NCI-H510A treated with DMSO at 0.1 percent for 48 hours (cell line): Measurements from ENCODE around the gene FIBIN.

Experiments
- DNase-seq: peaks from one replicate; lab custom pipeline; 2025; lab: John Stamatoyannopoulos, UW

Gene FIBIN

DNA sequence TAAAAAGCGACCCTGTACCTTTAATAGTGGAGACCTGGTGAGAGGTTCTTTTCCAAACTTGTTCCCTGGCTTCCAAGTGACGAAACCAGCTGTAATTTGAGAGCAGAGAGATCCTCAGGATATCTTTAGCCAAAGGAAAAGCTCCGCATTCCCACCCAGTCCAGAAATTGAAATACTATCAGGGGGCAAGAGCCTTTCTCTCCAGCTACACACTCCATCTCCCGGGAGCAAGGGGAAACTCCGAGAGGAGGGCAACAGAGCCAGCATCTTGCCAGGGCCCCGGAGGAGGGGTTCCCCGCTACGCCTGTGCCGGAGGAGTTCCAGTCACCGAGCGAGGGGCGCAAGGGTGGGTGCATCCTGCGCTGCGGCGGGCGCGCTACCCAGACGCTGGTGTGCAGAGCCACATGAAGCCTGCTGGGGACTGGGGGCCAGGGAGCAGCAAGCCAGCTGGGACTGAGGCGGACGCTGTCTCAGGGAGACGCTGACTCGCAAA is at the start of gene FIBIN:
Gene FIBIN (plus strand): TSS at position 148 of the 493 bp plus-strand sequence. CDS start 415 bp downstream, outside the sequence.
- no peak for DNase-seq

DNA sequence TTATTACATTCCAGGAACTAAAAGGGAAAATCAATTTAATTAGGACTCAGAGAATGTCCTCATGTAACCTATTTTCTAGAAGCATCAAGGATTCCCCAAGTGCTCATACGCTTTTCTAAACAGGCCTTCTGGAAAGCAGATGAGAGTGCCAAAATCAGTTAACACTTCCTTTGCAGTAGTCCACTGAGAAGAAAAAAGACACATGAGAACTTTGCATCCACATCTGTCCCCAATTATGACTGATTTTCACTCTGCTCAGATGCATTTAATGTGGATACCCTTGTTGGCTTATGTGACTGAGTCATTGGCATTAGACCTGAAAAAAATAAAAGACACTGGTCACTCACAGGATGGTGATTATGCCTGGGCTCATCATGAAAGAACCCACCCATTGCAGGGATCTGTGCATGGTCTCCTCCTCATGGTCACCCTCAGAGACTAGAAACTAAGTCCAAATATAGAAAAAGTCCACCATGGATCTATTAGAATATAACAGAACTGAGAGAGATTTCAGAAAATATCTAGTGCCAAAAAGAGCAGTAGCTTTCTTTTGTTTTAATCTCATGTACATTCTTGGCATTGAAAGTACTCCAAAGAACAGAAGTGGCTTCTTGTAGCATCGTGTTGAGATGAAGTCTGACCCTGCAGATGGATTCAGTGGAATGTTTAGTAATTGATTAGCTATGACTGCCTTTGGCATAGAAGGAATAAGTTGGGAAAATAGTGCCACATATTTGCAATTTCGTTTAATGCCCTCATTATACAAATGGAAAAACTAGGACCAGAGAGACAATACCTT is 48.8 kb upstream of the FIBIN start:
- DNase-seq: no peak

DNA sequence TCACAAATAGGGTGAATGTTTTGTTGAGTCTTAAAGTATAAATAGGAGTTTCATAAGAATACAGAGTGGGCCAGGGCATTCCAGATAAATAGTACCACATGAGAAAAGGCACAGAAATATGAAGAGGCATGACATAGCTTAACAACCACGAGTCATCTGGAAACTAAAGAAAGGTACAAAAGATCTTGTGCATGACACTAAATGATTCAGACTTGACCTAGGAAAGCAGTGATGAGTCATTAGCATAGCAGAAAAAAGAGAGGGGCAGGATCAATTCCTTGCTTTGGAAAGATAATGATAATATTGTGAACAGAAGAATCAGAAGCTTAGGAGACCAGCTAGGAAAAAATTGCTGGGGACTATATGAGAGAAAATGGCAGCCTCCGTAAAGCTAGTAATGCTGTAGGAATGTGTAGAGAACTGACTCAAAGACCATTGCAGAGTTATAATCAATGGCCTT is 47.6 kb upstream of the FIBIN start:
- no peak for DNase-seq

DNA sequence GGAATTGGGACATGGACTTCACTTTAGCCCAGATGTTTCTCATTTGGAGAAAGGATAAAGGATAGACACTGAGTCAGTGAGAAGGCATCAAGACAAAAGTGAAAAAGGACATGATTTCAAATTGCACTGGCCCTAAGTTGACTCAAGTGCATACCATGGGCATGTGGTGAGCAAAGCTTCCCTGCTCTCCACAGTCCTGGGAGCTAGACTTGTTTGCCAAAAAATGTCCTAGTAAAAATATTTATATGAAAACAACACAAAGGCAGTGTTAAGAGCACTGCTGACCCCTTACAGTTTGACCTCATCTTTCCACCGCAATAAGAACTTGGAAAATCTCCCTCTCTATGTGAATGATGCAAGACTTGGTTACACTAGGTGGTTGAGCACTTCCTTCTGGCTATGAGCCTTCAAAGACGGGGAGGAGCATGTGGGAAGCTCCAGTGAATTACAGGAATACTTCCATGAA is 46.5 kb upstream of the FIBIN start:
- no peak for DNase-seq

DNA sequence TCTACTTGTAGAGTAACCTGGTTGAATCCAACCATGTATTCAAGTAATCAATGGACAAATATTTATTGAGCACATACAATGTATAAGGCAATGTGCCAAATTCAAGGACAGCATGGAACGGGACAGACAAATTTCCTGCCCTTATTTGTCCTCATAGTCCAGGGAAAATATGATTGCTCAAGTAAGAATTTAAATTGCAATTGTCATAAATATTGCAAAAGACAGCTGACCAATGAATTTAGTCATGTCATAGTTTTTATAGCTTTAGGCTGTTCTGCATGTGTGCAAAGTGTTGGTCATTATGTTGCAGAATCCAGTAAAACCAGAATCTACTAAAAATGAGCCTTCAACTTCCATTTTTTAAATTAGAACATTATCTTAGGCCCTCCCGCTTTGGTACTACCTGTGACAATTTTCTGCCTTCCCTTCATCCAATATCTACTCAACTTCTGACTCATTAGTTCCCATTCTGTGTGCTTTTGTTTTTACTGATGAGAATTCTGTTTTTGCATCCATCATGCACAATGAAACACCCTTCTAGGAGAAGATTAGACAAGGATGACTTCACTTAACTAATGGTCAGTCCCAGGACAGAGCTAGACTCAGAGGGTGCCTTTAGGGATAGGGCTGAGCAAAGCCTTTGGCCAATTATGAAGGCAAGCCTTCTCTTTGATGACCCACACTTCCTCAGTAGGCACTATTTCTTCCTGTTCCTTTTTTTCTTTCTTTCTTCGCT is 45.8 kb upstream of the FIBIN start:
- DNase-seq: no peak

DNA sequence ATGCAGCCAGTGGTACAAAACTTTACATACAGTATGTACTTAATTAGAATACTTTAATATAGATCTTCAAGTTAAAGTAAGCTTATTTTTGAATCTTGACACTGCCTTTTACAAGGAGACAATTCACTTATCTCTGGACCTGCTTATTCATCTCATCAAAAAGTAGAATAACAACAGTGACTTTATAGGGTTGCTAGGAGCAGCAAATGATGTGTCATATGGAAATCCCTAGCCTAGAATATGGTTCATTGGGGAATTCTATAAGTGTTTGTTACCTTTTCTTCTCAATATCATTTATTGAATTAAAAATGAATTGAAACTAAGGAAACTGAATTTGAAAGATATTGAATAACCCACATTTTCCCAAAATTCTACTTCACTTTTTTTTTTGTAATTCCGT is 45.0 kb upstream of the FIBIN start:
- no peak for DNase-seq

DNA sequence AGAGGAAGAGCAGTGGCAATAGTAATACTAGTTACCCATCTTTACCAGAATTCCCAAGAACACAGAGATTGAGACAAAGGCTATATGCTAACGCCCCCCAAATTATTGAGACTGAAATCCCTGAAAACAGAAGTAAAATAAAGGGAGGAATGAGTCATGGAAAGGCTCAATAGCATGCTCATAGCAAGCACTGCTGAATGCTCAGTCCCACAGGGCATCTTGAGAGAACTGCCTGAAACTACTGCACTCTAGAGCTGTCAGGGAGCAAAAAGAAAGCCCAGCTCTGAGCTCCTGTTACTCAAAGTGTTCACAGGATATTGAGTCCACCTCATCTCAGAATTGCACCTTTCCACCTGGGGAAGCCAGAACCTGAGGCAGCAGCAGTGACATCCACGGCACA is 44.1 kb upstream of the FIBIN start:
- DNase-seq: no peak

DNA sequence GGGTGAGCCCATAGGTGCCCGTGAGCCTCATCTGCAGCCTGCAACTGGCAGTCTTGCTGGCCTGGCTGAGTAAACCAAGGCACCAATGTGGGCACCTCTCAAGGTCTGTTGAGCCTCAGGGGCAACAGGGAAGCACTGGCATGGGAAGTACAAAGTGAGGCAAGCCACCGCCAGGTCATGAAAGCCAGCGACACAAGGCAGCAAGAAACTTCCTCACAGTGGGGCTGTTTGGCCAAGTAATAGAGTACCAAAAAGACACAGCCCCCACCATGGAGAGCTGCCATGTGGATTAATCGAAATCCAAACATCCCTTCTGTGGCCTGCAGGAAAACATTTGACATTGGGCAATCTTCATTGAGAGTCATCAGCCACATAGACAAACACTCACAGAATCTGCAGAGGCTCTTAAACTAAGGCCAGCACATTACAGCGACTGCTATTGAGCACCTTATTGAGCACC is 43.6 kb upstream of the FIBIN start:
- no peak for DNase-seq

DNA sequence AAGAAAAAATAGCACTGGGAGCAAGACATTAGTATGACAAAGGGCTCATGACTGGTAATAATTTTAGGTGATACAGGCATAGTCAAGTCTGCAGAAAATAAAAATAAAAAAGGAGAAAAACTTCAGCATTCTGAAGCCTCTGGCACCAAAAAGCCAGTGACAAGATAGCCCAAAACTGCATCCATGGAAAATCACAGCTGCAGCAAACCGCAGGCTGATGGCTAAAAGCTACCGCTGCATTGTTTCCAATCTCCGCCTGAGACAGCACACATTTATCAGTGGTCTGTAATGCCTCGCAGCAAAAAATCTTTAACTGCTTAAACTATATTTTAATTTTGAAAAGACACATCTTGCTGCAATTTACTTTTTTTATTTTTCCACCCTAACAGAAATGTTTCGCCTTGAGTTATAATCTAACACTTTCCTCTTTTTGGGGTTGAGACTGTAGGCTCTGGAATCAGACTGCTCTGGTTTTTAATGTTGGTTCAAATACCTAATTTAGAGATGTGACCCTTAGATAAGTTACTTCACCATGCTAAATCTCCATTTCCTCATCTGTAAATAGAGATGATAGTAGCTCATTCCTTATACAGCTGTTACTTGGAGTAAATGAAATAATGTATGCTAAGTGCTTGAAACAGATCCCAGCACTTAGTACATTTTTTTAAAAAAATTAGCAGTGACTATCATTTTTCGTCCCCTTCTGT is 42.0 kb upstream of the FIBIN start:
- DNase-seq: no peak

DNA sequence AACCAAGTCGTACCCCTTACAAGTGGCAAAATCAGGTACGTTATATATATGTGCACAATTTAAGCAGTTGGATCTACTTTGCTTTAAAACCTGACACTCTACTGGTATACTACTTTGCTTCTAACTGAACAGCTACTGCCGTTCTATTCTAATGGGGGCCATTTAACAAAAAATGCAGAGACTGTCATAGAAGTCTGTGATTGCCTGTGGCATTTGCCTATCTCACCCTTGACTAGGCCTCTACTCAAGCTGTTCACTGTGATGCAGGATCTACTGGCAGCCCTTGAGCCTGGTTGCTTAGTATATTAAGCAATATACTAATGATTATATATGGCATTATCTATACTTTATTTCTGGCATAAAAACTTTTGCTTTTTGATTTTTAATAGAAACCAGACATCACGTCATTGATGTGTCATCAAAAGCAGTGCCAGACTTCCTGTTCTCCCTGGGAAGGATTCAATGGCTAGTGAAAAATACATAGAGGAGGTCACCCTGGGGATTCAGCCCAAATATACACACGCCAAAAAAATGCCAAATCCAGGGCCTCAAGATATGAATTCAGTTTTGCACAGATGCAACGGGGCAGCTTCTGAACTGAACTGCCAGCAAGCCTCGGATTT is 40.0 kb upstream of the FIBIN start:
- DNase-seq: no peak

DNA sequence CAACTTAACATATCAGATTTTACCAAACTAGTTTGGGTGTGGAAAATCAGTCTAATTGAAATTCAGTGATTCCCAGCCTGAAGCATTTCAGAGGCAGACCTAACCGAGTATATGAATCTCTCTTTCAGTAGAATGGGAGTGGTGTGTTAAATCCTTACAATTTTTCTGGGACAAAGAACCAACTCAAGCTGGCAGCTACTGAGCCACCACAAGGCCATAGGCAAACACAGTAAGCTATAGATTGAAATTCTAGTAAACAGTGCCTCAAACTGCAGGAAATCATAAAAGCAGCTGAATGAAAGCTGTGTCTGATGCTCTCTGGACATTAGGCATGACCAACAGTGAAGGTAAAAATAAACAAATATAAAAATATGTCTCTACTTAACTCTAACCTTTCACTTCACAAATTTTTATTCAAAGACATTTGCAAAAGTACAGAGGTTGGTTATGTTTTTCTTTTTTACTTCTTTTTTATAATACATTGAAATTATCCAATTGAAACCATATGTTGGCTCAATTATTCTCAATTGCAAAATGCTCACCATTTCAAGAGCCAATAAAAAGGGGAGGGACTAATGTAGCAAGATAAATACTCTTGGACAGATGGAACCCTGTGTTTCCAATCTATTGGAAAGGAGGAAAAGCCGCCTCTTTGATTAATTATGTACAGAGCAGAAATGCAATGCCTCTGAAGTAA is 35.8 kb upstream of the FIBIN start:
- DNase-seq: no peak

DNA sequence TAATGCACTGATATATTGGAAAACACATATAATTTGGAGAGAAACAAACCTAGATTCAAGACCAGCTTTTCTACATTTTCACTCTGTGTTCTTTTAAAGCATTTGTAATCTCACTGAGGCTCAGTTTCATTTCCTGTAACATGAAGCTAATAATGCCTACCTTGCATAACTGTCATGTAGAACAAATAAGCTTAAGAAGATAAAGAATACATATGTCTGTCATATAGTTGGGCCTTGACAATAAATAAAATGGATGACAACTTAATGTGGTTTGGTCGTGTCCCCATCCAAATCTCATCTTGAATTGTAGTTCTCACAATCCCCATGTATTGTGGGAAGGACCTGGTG is 35.2 kb upstream of the FIBIN start:
- DNase-seq: no peak

DNA sequence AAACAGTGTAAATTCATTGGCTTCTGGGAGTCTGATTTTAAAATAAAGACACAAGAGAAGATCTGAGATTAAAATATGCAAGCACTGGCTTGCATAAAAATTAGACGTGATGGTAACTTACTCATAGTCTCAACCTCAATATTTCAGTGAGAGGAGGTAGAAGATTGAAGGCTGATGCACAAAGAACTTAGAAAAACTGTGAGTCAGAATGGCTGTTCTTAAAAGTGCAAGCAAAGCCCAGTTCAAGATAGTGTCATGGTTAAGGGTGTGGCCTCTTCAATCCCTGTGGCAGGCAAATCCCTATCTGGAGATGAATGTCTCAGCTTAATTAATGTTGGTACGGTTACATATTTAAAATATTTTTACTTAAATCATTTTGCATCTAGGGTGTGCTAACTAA is 33.6 kb upstream of the FIBIN start:
- no peak for DNase-seq

DNA sequence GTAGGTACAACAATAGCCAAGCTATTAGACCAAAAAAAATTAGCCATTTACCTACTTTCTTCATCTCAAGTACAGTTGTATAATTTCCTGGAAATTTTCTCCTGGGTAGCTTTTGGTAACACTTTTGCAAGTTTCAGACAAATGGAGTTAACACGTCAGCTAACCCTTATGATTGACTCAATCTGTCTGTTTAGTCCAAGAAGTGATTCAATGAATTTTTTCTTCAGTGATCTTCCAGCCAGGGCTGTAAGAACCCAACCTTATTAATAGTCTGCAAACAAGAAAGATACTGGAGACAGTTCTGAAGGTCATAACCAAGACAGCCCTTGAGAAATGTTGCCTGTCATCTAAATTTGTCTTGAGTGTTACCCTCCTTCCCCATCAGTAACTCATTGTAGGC is 30.1 kb upstream of the FIBIN start:
- DNase-seq: no peak

DNA sequence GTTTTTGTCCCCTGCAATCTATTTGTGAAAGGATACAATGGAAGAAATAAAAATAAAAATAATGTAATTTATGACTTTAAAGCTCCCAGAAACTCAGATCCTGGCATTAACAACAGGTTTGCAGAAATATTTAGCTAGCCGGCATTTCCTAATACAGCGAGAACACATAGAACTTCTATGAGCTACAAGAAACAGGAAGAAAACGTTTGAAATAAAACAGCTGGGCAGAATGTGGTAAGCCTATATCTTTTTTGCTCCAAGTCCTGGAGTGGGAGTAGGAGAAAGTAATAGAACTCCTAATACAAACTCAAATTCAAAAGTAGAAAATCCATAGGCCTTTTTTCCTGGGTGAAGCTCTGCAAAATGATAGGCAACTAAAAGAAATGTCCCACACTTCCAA is 29.6 kb upstream of the FIBIN start:
- DNase-seq: no peak

DNA sequence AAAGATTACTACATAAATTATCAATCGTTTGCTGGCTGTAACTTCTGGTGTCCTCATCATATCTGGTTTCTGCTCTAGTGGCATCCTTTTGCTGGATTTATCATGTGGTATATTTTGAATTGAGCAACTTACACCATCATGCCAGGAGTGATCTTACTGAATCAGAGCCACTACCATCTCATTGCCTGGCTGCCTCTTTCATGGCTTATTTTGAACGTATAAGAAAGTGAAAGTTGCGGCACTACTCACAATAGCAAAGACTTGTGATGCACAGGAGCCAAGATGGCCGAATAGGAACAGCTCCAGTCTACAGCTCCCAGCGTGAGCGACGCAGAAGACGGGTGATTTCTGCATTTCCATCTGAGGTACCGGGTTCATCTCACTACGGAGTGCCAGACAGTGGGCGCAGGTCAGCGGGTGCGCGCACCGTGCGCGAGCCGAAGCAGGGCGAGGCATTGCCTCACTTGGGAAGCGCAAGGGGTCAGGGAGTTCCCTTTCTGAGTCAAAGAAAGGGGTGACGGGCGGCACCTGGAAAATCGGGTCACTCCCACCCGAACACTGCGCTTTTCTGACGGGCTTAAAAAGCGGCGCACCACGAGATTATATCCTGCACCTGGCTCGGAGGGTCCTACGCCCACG is 28.9 kb upstream of the FIBIN start:
- peak; percentile 8 for DNase-seq

DNA sequence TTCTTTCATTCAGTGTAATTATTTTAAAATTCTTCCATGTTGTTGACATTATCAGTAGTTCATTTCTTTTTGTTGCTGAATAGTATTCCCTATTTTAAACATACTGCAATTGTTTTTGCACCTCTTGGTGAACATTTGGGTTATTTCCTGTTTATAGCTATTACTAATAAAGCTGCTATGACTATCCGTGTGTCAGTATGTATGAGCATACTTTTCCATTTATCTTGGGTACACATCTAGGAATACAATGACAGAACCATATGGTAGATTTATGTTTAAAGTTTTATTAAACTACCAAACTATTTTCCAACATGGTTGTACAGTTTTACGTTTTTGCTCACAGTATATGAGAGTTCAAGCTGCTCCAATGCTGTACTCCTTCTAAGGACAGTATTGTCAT is 22.0 kb upstream of the FIBIN start:
- DNase-seq: no peak

DNA sequence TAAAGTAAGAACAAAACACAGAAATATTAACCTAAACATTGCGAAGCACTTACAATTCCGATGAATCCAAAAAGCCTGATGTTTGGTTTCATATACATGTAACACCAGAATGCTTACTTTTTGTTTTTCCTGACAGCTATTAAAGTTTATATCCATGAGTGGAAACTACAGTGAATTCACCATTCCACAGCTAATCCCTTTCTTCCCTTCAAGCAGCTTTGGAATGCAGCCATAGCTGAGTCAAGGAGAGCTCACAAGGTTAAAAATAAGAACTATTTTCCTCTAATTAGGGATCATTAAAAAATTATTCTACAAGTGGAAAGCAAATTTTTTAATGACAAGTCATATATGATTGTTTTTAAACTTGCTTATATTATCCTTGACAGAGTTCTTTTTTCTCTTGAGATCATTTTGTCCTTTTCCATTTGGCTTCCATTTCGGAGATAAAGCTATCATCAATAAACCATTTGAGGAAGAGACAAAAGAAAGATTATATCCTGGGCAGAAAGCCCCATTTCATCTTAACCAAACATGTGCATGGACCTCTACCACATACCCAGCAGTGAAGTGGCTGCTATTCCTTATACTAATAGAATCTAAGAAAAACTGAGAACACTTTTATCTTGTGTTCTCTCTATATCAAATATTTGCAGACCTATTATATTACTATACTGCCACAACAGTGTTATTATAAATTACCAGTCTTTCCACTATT is 19.7 kb upstream of the FIBIN start:
- no peak for DNase-seq

DNA sequence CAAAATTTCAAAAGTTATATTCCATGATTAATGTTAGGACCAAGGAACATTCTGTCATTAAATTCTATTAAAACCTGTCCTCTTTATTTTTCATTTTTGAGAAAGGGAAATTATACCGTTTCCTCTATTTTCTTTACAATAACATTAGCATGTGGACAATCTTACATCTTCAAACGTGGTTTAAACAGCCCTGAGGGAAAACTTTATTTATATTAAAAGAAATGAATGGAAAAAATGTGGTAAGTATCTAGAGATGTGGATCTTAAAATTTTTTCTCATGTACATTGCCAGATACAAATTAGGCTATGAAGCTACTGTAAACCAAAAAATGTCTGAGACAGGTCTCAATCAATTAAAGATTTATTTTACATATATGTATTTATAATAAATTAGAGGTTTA is 18.9 kb upstream of the FIBIN start:
- DNase-seq: no peak

DNA sequence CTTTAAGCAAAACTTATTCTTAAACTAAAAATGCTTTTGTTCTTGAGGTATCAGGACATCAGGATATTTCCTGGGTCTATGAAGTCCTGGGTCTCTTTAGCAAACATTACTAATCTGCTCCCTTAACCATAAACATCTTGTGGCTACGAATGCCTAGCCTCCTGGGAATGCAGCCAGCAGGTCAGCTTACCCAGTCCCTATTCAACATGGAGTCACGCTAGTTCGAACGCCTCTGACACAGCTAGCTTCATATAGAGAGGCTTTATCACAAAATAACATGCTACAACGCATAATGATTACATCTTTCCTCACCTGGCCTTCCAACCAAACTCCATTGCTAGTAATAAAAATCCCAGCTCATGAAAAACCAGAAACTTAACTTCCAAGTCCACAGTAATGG is 17.5 kb upstream of the FIBIN start:
- DNase-seq: no peak
